Fibroblast of the conjunctiva (primary cell): Measurements from ENCODE around the gene ARID3A.

Experiments used
- DNase-seq: peaks from one replicate; pipeline ENCODE4 v3.0.0-alpha.2; 2010; ENCODE audit warnings: low read depth

The ARID3A gene

GRCh38 chr19:913080-913748 lies 12.6 kb upstream of the ARID3A start, which contains the start of gene R3HDM4:
TSS of gene R3HDM4 (minus strand) at chr19:913219. CDS start at chr19:913157, 62 bp downstream.
- no peak for DNase-seq

GRCh38 chr19:916645-917322 lies 9.1 kb upstream of the ARID3A start:
- DNase-seq: no peak

- DNase-seq: no peak
These were observed 8.3 kb upstream of the ARID3A start, which contains the start of gene KISS1R for GRCh38 chr19:917323-918151. TSS of gene KISS1R (plus strand) at chr19:917333. CDS start at chr19:917503, 170 bp downstream.

GRCh38 chr19:918152-918437 lies 7.7 kb upstream of the ARID3A start:
- DNase-seq: no peak

GRCh38 chr19:918481-919198 lies 7.2 kb upstream of the ARID3A start:
- no peak for DNase-seq

- DNase-seq: no peak
These were observed 6.4 kb upstream of the ARID3A start for GRCh38 chr19:919199-920050.

GRCh38 chr19:920051-920864 lies 5.6 kb upstream of the ARID3A start:
- no peak for DNase-seq

- no peak for DNase-seq
These were observed 1.2 kb upstream of the ARID3A start for GRCh38 chr19:924553-925086.

GRCh38 chr19:925087-925525 lies 729 bp upstream of the ARID3A start:
- DNase-seq: no peak

GRCh38 chr19:926323-926588 lies 421 bp downstream of the ARID3A start:
- DNase-seq: no peak

GRCh38 chr19:926589-927350 lies 935 bp downstream of the ARID3A start:
- DNase-seq: no peak

GRCh38 chr19:927351-927779 lies 1.5 kb downstream of the ARID3A start:
- DNase-seq: no peak

- DNase-seq: no peak
These were observed 2.1 kb downstream of the ARID3A start for GRCh38 chr19:927780-928401.

GRCh38 chr19:928471-929202 lies 2.8 kb downstream of the ARID3A start:
- DNase-seq: no peak

GRCh38 chr19:929203-929890 lies 3.5 kb downstream of the ARID3A start:
- DNase-seq: no peak

GRCh38 chr19:929891-930258 lies 4.0 kb downstream of the ARID3A start:
- DNase-seq: no peak

- no peak for DNase-seq
These were observed 6.2 kb downstream of the ARID3A start for GRCh38 chr19:931860-932647.
